Muscle of leg (tissue), 11 donors: ENCODE results near the gene ADGRA1. TPM values are rescaled to one million over a fixed set of nuclear protein-coding genes. Genes with fewer than 3 reads are reported as not detected.
"Not testable (repeated sequence)": the region's sequence is repeated elsewhere in the genome, so short reads cannot be mapped to it uniquely, and the experiment has no call there.

Experiments
- DNase-seq: peaks from one replicate; pipeline ENCODE4 v3.0.0; 2013
- H3K27ac ChIP-seq: one replicate; pipeline ENCODE4 v1.5.1; 2013; ENCODE audit warnings: mild to moderate bottlenecking, low read length, control low read depth
- H3K27me3 ChIP-seq: one replicate; pipeline ENCODE4 v1.6.1; 2013; ENCODE audit warnings: low read length; ENCODE audit not compliant: control insufficient read depth, insufficient read depth
- H3K36me3 ChIP-seq: one replicate; pipeline ENCODE4 v1.6.1; 2013; ENCODE audit warnings: low read length; ENCODE audit not compliant: control insufficient read depth, insufficient read depth
- H3K4me1 ChIP-seq: one replicate; pipeline ENCODE4 v1.6.1; 2013; ENCODE audit warnings: low read length; ENCODE audit not compliant: control insufficient read depth, insufficient read depth
- H3K4me3 ChIP-seq: one replicate; pipeline ENCODE4 v1.5.1; 2013; ENCODE audit warnings: low read length, control low read depth
- H3K9me3 ChIP-seq: replicated peaks from 2 replicates; pipeline ENCODE4 v1.6.1; 2013; ENCODE audit warnings: low read depth, low read length; ENCODE audit not compliant: control insufficient read depth
- WGBS: methylation state at CpG from one replicate; pipeline ENCODE4 v1.1.5; 2013; ENCODE audit warnings: missing lambda C conversion rate; ENCODE audit not compliant: insufficient coverage; 5-methylcytosine and 5-hydroxymethylcytosine counted together
- polyA plus RNA-seq, 8 donors: library from polyadenylated mRNA; unstranded; fragments of 120-200 nt; gene quantifications; one replicate each; pipeline versions ENCODE4 v1.2.1 to v1.2.3, GENCODE V29; 2013; ENCODE audit warnings: inconsistent platforms in 1 of 8, low replicate concordance in 1 of 8; ENCODE audit not compliant: insufficient read length in 8 of 8, insufficient read depth in 1 of 8
- total RNA-seq: library from RNA; stranded (reverse); fragments of 120-200 nt; gene quantifications from one replicate; pipeline ENCODE4 v1.2.4, GENCODE V29; 2013

The ADGRA1 gene
- total and polyA plus RNA-seq, 9 donors, result 0.80 to 3.5 (median 2.9) TPM

GRCh38 chr10:133143200-133143533, 55.4 kb downstream of the ADGRA1 start:
- Histone ChIP-seq H3K4me3 (no peak overlapping the region), H3K27ac (no peak overlapping the region), H3K4me1 (peaks cover 5% of the 10 kb centered on the region), H3K27me3 (peaks cover 26% of the 10 kb centered on the region), H3K36me3 (no peaks in the 10 kb centered on the region), H3K9me3 (peaks cover 2% of the 10 kb centered on the region)
- 42% methylated on average over 7 of the region's 10 CpGs for WGBS
- DNase-seq, result peak; percentile 54

GRCh38 chr10:133143546-133143945, 55.8 kb downstream of the ADGRA1 start:
- no peaks in the 10 kb centered on the region for H3K36me3 ChIP-seq
- 69% methylated on average over 4 of the region's 9 CpGs for WGBS
- no peak for DNase-seq
- H3K9me3 ChIP-seq, result peaks cover 4% of the 10 kb centered on the region
- no peak overlapping the region for H3K4me3 ChIP-seq
- peaks cover 26% of the 10 kb centered on the region for H3K27me3 ChIP-seq
- H3K27ac ChIP-seq, result no peak overlapping the region
- peaks cover 5% of the 10 kb centered on the region for H3K4me1 ChIP-seq

- peaks cover 5% of the 10 kb centered on the region for H3K4me1 ChIP-seq
- WGBS, result 87% methylated on average over 5 of the region's 7 CpGs
- H3K36me3 ChIP-seq, result no peaks in the 10 kb centered on the region
- DNase-seq, result no peak
- peaks cover 4% of the 10 kb centered on the region for H3K9me3 ChIP-seq
- no peak overlapping the region for H3K27ac ChIP-seq
- H3K4me3 ChIP-seq, result no peak overlapping the region
- peaks cover 23% of the 10 kb centered on the region for H3K27me3 ChIP-seq
Measured at GRCh38 chr10:133144771-133145170, 57.0 kb downstream of the ADGRA1 start.

GRCh38 chr10:133150226-133150625, 62.5 kb downstream of the ADGRA1 start:
- H3K27ac ChIP-seq, result no peak overlapping the region
- peaks cover 15% of the 10 kb centered on the region for H3K27me3 ChIP-seq
- DNase-seq, result no peak
- no peak overlapping the region for H3K4me3 ChIP-seq
- no peaks in the 10 kb centered on the region for H3K4me1 ChIP-seq
- H3K9me3 ChIP-seq, result peaks cover 4% of the 10 kb centered on the region
- H3K36me3 ChIP-seq, result no peaks in the 10 kb centered on the region
- WGBS, result no CpG with 5 or more reads among the region's 8 CpGs

- no peaks in the 10 kb centered on the region for H3K4me1 ChIP-seq
- peaks cover 4% of the 10 kb centered on the region for H3K9me3 ChIP-seq
- H3K36me3 ChIP-seq, result no peaks in the 10 kb centered on the region
- no peak overlapping the region for H3K27ac ChIP-seq
- no peak overlapping the region for H3K4me3 ChIP-seq
- H3K27me3 ChIP-seq, result peaks cover 14% of the 10 kb centered on the region
- DNase-seq, result no peak
- 71% methylated on average over 3 of the region's 12 CpGs for WGBS
Measured at GRCh38 chr10:133150656-133151055, 62.9 kb downstream of the ADGRA1 start.

- H3K9me3 ChIP-seq, H3K4me3 ChIP-seq, DNase-seq, H3K36me3 ChIP-seq, H3K4me1 ChIP-seq, H3K27ac ChIP-seq: not testable (repeated sequence)
- 80% methylated on average over 1 of the region's 3 CpGs for WGBS
- H3K27me3 ChIP-seq, result peaks cover 14% of the 10 kb centered on the region
Measured at GRCh38 chr10:133151071-133151470, 63.3 kb downstream of the ADGRA1 start.

GRCh38 chr10:133151543-133151972, 63.8 kb downstream of the ADGRA1 start:
- no peak for DNase-seq
- Histone ChIP-seq H3K27ac (no peak overlapping the region), H3K4me1 (no peaks in the 10 kb centered on the region), H3K36me3 (no peaks in the 10 kb centered on the region), H3K27me3 (peaks cover 14% of the 10 kb centered on the region), H3K9me3 (peaks cover 4% of the 10 kb centered on the region), H3K4me3 (no peak overlapping the region)
- WGBS, result 20% methylated on average over 1 of the region's 9 CpGs

- Histone ChIP-seq H3K9me3 (no peaks in the 10 kb centered on the region), H3K4me1 (peaks cover 9% of the 10 kb centered on the region), H3K27ac (no peak overlapping the region), H3K36me3 (no peaks in the 10 kb centered on the region), H3K4me3 (no peak overlapping the region), H3K27me3 (peaks cover 32% of the 10 kb centered on the region)
- DNase-seq, result no peak
- 10% methylated on average over 2 of the region's 4 CpGs for WGBS
Measured at GRCh38 chr10:133154411-133154810, 66.7 kb downstream of the ADGRA1 start.

GRCh38 chr10:133154996-133155778, 67.5 kb downstream of the ADGRA1 start:
- Histone ChIP-seq H3K9me3 (no peaks in the 10 kb centered on the region), H3K4me3 (no peak overlapping the region), H3K27ac (no peak overlapping the region), H3K36me3 (no peaks in the 10 kb centered on the region), H3K4me1 (peaks cover 12% of the 10 kb centered on the region), H3K27me3 (peaks cover 35% of the 10 kb centered on the region)
- DNase-seq, result no peak
- 89% methylated on average over 22 of the region's 30 CpGs for WGBS

- H3K4me1 ChIP-seq, result peaks cover 26% of the 10 kb centered on the region
- no peak for DNase-seq
- WGBS, result 78% methylated on average over 8 of the region's 24 CpGs
- peaks cover 38% of the 10 kb centered on the region for H3K27me3 ChIP-seq
- H3K9me3 ChIP-seq, result no peaks in the 10 kb centered on the region
- no peak overlapping the region for H3K4me3 ChIP-seq
- H3K27ac ChIP-seq, result no peak overlapping the region
- no peaks in the 10 kb centered on the region for H3K36me3 ChIP-seq
Measured at GRCh38 chr10:133156674-133157579, 69.2 kb downstream of the ADGRA1 start.
